Measurements from ENCODE around the gene GAREM1. TPM values are rescaled to one million over a fixed set of nuclear protein-coding genes. Genes with fewer than 3 reads are reported as not detected.

The GAREM1 gene
- total and polyA plus RNA-seq, 7 donors = 2.3 to 10.3 (median 7.2) TPM

DNA sequence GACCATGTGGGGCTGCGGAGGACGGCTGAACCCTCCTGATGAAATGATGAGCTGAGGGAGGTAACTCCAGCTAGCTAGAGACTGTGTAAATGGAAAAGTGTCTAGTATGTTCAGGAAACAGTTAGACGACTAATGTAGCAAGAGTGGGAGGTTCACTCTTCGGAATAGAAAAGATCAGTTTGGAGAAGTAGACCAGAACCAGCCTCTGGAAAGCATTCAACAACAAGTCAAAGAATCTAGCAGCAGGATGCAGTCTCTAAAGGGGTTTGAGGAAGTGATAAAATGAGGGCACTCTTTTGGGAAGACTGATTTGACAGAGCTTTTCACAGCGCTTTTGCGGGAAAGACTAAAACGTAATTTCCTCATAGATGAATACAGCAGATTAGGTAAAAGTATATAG lies 79.6 kb downstream of the GAREM1 start:
- intact Hi-C loops (cut with DNase I) = no loop called here
- WGBS, 3 donors = 85 to 89% (median 86%) methylated on average over 7 of the region's 7 CpGs

DNA sequence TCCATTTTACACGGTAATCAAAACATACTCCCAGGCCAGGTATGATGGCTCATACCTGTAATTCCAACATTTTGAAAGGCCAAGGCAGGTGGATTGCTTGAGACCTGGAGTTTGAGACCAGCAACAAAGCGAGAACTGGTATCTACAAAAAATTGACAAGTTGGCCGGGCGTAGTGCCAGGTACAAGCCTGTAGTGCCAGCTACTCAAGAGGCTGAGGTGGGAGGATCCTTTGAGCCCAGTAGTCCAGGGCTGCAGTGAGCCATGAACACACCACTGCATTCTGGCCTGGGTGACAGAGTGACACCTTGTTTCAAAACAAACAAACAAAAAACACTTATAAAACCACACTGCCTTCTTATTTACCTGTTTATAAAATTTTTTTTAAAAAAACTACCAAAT lies 80.8 kb downstream of the GAREM1 start:
- no peak for DNase-seq
- Histone ChIP-seq H3K4me3 (no peak overlapping the region), H3K9me3 (no peaks in the 10 kb centered on the region), H3K27ac (no peak overlapping the region), H3K36me3 (ENCODE audit: insufficient read depth in 1 of 2, low read depth in 1 of 2) (peaks cover 0 to 10% of the 10 kb centered on the region in 2 donors), H3K27me3 (ENCODE audit: insufficient read depth in 3 of 3, low read length in 2 of 3) (no peaks in the 10 kb centered on the region), H3K4me1 (no peaks in the 10 kb centered on the region)
- WGBS, 3 donors = 89 to 92% (median 90%) methylated on average over 4 of the region's 4 CpGs
- intact Hi-C loops (cut with DNase I) = no loop called here
- TF ChIP-seq, protein P1, sequence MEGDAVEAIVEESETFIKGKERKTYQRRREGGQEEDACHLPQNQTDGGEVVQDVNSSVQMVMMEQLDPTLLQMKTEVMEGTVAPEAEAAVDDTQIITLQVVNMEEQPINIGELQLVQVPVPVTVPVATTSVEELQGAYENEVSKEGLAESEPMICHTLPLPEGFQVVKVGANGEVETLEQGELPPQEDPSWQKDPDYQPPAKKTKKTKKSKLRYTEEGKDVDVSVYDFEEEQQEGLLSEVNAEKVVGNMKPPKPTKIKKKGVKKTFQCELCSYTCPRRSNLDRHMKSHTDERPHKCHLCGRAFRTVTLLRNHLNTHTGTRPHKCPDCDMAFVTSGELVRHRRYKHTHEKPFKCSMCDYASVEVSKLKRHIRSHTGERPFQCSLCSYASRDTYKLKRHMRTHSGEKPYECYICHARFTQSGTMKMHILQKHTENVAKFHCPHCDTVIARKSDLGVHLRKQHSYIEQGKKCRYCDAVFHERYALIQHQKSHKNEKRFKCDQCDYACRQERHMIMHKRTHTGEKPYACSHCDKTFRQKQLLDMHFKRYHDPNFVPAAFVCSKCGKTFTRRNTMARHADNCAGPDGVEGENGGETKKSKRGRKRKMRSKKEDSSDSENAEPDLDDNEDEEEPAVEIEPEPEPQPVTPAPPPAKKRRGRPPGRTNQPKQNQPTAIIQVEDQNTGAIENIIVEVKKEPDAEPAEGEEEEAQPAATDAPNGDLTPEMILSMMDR (IDR thresholded peaks at IDR 0.05) = no peak
- no peak for ATAC-seq

More for the DNA sequence above, 79.6 kb downstream of the GAREM1 start:
- peaks cover 0 to 10% of the 10 kb centered on the region in 2 donors for H3K36me3 ChIP-seq (ENCODE audit: insufficient read depth in 1 of 2, low read depth in 1 of 2)
- no peak overlapping the region for H3K4me3 ChIP-seq
- DNase-seq (no peak), ATAC-seq (no peak)
- H3K9me3 ChIP-seq = no peaks in the 10 kb centered on the region
- H3K27me3 ChIP-seq (ENCODE audit: insufficient read depth in 3 of 3, low read length in 2 of 3) = no peaks in the 10 kb centered on the region
- H3K27ac ChIP-seq = no peak overlapping the region
- H3K4me1 ChIP-seq = no peaks in the 10 kb centered on the region
- TF ChIP-seq, protein P1 (IDR thresholded peaks at IDR 0.05) = no peak

DNA sequence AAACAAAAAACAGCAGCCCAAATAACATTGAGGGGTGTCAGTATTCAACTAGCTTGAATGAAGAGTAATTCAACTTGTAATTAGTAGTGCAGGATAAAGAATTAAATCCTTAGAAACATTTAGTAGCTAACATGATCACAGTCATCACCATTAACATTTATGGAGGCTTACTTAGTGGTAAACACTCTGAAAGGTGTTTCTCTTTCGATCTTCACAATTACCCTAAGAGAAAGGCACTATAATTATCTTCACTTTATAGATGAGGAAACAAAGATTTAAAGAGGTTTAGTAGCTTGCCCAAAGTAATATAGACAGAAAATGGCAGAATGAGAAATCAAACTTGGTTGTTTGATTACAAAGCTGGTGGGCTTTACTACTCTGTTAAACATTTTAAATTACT lies 81.5 kb downstream of the GAREM1 start:
- peaks cover 0 to 10% of the 10 kb centered on the region in 2 donors for H3K36me3 ChIP-seq (ENCODE audit: insufficient read depth in 1 of 2, low read depth in 1 of 2)
- no peak overlapping the region for H3K27ac ChIP-seq
- TF ChIP-seq, protein P1 (IDR thresholded peaks at IDR 0.05) = no peak
- DNase-seq (no peak), ATAC-seq (no peak)
- no peaks in the 10 kb centered on the region for H3K27me3 ChIP-seq (ENCODE audit: insufficient read depth in 3 of 3, low read length in 2 of 3)
- WGBS, 3 donors = 78 to 91% (median 84%) methylated on average over 1 of the region's 1 CpG
- H3K4me3 ChIP-seq = no peak overlapping the region
- intact Hi-C loops (cut with DNase I) = no loop called here
- H3K4me1 ChIP-seq = no peaks in the 10 kb centered on the region
- no peaks in the 10 kb centered on the region for H3K9me3 ChIP-seq

DNA sequence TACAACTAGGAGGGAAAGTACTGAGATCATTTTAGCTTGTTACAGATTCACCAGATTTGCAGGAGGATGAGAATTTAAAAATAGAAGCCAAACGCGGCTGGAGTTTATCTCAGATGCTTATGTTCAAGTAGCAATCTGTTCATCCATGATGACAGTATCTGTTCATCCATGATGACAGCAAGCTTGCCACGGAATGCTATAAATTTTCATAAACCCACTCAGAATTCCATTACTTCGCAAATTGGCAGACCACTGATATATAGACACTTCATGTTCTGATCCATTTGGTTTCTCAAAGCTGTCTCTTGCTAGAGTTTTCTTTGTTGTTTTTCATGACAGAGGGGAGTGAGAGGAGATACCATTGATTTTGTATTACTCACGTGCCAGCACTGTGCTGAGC lies 84.2 kb downstream of the GAREM1 start:
- H3K27me3 ChIP-seq (ENCODE audit: insufficient read depth in 3 of 3, low read length in 2 of 3) = no peaks in the 10 kb centered on the region
- intact Hi-C loops (cut with DNase I) = no loop called here
- ATAC-seq (no peak), DNase-seq (no peak)
- no peak overlapping the region for H3K4me3 ChIP-seq
- no peaks in the 10 kb centered on the region for H3K36me3 ChIP-seq (ENCODE audit: insufficient read depth in 1 of 2, low read depth in 1 of 2)
- H3K9me3 ChIP-seq = no peaks in the 10 kb centered on the region
- H3K4me1 ChIP-seq = no peaks in the 10 kb centered on the region
- 66 to 75% (median 74%) methylated on average over 5 of the region's 5 CpGs for WGBS, 3 donors
- no peak overlapping the region for H3K27ac ChIP-seq
- TF ChIP-seq, protein P1 (IDR thresholded peaks at IDR 0.05) = no peak

Measured in psoas muscle (tissue), 8 donors.